ENCODE results near the gene GALNT14. TPM values are rescaled to one million over a fixed set of nuclear protein-coding genes. Genes with fewer than 3 reads are reported as not detected.

Gene GALNT14
- total and polyA plus RNA-seq, 10 of the 15 experiments (the other 5 are each of a cell fraction or from before 2014, with no cell fraction given) = 3.7 to 17.8 (median 6.0) TPM

- TF ChIP-seq RELA (IDR thresholded peaks at IDR 0.05; ENCODE audit: borderline replicate concordance, partially characterized antibody) (no peak), E4F1 (IDR thresholded peaks at IDR 0.05; ENCODE audit: borderline replicate concordance, partially characterized antibody) (no peak), CHD1 (IDR thresholded peaks at IDR 0.05; ENCODE audit: low read depth, low read length) (no peak), NR2C1 (IDR thresholded peaks at IDR 0.05) (no peak), CHD4 (IDR thresholded peaks at IDR 0.05) (no peak), RUNX3 (IDR thresholded peaks at IDR 0.05; ENCODE audit: low read length) (no peak), ZNF24 (IDR thresholded peaks at IDR 0.05) (no peak), CREB1 (IDR thresholded peaks at IDR 0.05; ENCODE audit: low read depth) (no peak), WRNIP1 (IDR thresholded peaks at IDR 0.05; ENCODE audit: borderline replicate concordance, low read depth, low read length) (no peak), ZNF207 (IDR thresholded peaks at IDR 0.05; ENCODE audit: borderline replicate concordance) (no peak), SUZ12 (IDR thresholded peaks at IDR 0.05; ENCODE audit: unreplicated experiment) (no peak), EZH2 (IDR thresholded peaks at IDR 0.05; ENCODE audit: borderline replicate concordance, control insufficient read depth, low read depth, low read length) (no peak), NFIC (IDR thresholded peaks at IDR 0.05; ENCODE audit: low read depth, low read length) (no peak), HSF1 (IDR thresholded peaks at IDR 0.05; ENCODE audit: low read depth, low read length) (no peak), RAD21 (IDR thresholded peaks at IDR 0.05; ENCODE audit: insufficient read depth, low read depth, low read length) (no peak), IRF4 (IDR thresholded peaks at IDR 0.05; ENCODE audit: low read depth, low read length) (no peak), CTCF (IDR thresholded peaks at IDR 0.05 in 2 of 3, conservative IDR thresholded peaks at IDR 0.05 in 1 of 3; ENCODE audit: control insufficient read depth in 2 of 3, extremely low read depth in 1 of 3, insufficient read depth in 1 of 3, low read depth in 3 of 3, low read length in 3 of 3) (no peak)
- Histone ChIP-seq H3K4me2 (ENCODE audit: control insufficient read depth, insufficient read depth) (no peak overlapping the region), H3K36me3 (ENCODE audit: control insufficient read depth in 2 of 2, insufficient read depth in 2 of 2, low read length in 1 of 2) (no peaks in the 10 kb centered on the region), H3K79me2 (ENCODE audit: control insufficient read depth, insufficient read depth, low read length) (no peaks in the 10 kb centered on the region), H3K4me3 (no peak overlapping the region), H3K27ac (ENCODE audit: control insufficient read depth, insufficient read depth) (no peak overlapping the region), H3K4me1 (ENCODE audit: control insufficient read depth, insufficient read depth, low read length) (no peaks in the 10 kb centered on the region), H4K20me1 (ENCODE audit: control insufficient read depth, insufficient read depth) (no peaks in the 10 kb centered on the region), H3K9me3 (replicated peaks; ENCODE audit: control insufficient read depth, insufficient read depth, low read length) (no peaks in the 10 kb centered on the region), H2AFZ (ENCODE audit: control insufficient read depth, low read depth, low read length) (no peak overlapping the region), H3K9ac (ENCODE audit: control insufficient read depth, insufficient read depth, low read length) (no peak overlapping the region), H3K27me3 (replicated peaks in 1 of 2; ENCODE audit: control insufficient read depth in 2 of 2, insufficient read depth in 2 of 2, low read length in 1 of 2) (peaks cover 0 to 3% of the 10 kb centered on the region in 2 experiments; a peak in 2 of 4 replicates)
- in situ Hi-C loops (cut with MboI) (no loop called here), intact Hi-C loops (cut with micrococcal nuclease; ENCODE audit: unreplicated experiment) (no loop called here)
- POLR2A ChIA-PET = no interaction called here
- DNase-seq (ENCODE audit: low read depth, low spot score) (no peak), ATAC-seq (no peak), FAIRE-seq (no peak)
- SMC1A ChIA-PET (ENCODE audit: uncharacterized antibody, unreplicated experiment) = no interaction called here
- RAD21 ChIA-PET (ENCODE audit: unreplicated experiment) = no interaction called here
- CTCF ChIA-PET = no interaction called here
- BruUV-seq (replicated peaks) = no TSS peak
- 21% methylated on average over 7 of the region's 8 CpGs for WGBS (ENCODE audit: insufficient coverage, insufficient replicate concordance, low lambda C conversion rate, missing lambda C conversion rate)
Measured at GRCh38 chr2:31067259-31067658, 71.0 kb downstream of the GALNT14 start.
